Posterior cingulate gyrus (tissue), 11 donors: ENCODE data around the gene ST7.

Experiments used
- DNase-seq, 10 donors: peaks; one replicate each; pipeline versions ENCODE4 v3.0.0 to v3.0.0-alpha.2; 2020 to 2021; ENCODE audit warnings: mixed read lengths in 3 of 10
- intact Hi-C: fragments of 100-400 bp; cut with DNase I; formaldehyde crosslinking; loops from one replicate; pipeline ENCODE4 v1.15.1; 2023

The ST7 gene

DNA sequence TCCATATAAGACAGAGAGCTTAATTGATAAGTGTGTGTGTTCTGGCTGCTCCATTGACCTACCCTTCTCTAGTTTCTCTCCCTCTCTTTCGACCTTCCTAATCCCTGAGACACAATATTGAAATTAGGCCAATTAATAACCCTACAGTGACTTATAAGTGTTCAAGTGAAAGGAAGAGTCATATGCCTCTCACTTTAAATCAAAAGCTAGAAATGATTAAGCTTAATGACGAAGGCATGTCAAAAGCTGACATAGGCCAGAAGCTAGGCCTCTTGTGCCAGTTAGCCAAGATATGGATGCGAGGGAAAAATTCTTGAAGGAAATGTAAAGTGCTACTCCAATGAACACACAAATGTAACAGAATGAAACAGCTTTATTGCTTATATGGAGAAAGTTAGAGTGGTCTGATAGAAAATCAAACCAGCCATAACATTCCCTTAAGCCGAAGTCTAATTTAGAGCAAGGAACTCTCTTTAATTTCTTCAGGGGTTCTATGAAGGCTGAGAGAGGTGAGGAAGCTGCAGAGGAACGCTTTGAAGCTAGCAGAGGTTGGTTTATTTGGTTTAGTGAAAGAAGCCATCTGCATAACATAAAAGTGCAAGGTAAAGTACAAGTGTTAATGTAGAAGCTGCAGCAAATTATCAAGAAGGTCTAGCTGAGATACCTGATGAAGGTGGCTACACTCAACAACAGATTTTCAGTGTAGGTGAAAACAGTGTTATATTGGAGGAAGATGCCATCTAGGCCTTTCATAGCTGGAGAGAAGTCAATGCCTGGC lies 53.8 kb downstream of the ST7 start:
- no peak for DNase-seq
- intact Hi-C loops, result no loop called here

DNA sequence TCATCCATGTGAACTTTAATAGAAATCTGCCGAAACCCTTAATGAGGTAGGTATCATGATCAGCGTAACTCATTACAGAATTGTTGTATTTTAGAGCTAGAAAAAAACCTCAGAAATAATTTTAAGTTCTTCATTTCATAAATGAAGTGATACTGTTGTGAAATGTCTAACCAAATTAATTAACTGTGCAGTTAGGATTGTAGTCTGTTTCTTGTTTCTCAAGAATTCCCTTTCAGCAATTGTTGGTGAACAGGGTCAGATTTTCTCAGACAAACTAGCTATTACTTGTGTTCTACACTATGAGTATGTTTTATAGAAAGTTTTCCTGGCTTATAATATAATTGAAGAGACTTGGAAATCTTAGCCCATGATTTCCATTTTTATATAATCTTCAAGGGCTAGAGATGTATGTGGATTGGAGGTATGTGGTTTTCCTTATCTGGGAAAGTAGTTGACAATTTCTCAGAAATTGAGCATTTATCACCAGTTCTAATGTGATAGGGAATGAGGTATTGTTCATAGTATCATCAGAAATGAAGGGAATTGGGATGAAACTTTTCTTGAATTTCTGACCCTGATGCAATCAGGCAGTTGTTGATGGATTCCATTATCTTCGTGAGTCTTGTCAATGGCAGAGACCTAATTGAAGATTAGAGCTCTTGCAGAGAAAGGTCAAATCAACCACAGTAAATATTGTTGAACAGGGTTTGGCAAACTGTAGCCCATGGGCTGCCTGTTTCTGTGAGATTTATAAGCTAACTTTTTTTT lies 55.0 kb downstream of the ST7 start:
- intact Hi-C loops, result no loop called here

DNA sequence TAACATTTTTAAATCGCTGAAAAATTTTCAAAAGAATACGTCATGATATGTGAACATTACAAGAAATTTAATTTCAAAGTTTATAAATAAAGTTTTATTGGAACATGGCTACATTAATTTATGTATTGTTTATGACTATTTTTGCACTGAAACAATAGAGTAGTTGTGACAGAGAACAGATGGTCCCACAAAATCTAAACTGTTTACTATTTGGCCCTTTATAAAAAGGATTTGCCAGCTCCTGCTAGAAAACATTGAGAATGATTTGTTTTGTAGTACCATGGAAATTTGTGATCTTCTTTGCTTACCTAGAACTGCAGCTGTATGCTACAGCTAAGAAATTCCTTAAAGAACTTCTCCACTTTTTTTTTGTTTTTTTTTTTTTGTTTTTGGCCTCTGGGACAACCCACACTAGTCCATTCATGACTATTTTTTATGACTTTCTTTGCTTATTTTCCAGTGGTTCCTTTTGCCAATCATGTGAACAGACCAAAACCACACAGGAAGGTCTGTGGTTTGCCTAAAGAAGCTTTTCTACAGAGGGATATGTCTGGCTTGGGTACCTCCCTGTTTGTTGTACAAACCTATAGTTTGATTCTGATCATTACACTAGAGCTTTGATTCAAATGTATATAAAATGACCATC lies 55.7 kb downstream of the ST7 start:
- intact Hi-C loops, result no loop called here
- no peak for DNase-seq

More for the DNA sequence above, 55.0 kb downstream of the ST7 start:
- DNase-seq, result no peak

DNA sequence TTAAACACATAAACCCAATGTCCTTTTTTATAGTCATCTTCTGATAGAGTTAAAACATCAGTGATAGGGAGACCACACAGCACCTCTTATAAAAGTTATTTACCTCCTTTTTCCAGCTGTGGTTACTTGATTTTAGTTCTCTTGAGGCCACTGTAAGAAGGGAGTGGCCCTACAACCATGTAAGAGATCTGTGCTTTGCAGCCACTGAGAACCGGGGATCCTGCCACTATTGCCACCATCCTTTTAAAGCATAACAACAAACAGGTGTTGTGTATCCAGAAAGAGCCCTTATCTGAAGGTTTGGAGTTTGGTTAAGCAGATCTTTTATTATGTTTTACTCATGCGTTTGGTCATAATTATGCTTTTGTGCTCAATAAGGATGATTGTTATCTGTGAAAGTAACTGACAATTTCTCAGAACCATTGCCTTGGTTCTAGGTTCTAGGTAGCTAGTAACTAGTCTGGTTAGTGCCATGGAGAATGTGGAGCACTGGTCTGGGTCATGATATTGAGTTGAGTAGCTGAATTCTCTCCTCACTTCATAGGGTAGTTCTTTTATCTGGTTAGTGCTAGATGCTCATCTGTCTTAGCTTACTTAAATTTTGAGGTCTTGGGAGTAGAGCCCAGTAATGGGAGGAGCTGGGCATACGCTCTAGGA lies 56.5 kb downstream of the ST7 start:
- no peak for DNase-seq
- intact Hi-C loops, result no loop called here

DNA sequence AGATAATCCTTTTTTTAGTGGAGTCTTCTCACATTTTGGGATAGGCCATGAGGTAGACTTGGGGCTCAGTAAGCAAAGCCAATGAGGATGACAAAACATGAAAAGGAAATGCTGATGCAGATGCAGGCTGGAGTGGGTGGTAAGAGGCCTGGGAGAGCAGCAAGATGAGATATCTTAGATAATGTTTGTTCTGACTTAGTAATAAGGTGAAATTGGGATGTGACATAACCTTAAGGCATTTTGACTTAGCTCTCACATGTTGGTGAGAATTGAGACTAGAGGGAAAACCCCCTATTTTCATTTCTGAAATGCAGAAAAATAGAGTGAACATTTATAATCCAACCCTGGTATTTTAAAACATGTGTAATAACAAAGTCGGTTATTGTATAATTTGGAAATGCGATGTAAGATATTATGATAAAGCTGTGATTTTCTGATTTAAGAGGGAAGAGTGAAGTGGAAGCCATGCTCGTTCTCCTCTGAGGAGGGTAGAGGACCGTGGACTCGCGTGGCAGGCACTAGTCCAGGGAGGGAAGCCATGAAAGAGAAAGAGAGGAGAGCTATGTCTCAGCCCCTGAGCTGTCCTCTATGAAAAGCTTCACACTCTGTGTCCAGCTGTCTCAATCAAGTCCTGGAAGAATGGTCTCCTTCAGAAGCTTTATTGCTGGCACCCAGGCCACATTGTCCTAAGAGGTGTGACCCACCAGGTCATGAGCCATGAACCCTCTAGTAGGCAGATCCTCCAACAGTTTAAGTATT lies 57.3 kb downstream of the ST7 start:
- intact Hi-C loops, result no loop called here
- DNase-seq, result no peak

DNA sequence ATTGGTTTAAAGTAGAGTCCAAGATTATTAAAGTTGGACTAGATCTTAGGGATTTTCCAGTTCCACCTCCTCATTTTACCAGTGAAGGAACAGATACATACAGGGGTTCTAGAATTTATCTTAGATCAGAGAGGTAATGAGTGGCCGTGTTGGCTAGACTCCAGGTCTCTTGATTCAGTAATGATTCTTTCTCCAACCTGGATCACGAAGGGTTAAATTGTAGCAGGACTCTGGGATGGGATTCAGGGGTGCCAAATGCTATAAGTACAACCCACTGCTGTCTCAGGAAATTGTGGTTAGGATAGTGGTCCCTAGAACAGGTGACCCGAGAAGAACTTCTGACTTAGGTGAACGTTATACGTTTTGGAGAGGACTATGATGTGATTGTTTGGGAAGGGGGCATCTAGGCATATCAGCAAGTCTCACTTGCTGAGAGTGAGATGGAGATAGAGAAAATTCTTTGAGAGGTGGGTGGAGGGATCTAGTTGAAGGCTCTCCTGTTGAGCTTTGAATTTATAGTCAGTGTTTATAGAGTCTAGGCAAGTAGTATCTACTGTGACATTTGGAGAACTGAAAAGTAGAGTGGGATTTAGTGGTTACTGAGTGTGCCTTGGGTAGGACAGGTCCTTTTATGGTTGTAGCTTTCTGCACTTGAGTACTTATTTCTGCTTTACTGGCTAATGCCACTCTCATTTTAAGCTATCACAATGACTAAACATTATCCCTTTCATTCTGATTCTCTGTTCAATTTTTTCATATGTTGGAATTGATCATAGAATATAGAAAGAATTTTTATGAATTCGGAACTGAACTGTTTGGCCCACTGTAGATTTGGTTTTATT lies 58.3 kb downstream of the ST7 start:
- intact Hi-C loops, result no loop called here
- DNase-seq, result no peak

DNA sequence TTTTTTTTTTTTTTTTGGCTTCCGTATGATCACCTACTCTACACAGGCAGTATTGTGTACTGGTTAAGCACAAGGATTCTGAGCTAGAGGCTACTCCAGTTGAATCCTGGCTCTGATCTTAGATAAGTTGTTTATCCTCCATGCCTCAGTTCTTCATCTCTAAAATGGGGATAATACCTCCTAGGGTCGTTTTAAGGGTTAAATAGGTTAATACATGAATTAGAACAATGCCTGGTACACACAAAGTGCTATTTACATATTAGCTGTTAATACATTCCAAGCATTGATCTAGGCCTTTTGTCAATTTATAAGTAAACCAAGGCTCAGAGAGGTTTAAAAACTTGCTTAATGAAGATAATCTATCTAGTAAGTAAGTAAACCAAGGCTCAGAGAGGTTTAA lies 59.0 kb downstream of the ST7 start:
- intact Hi-C loops, result no loop called here
- no peak for DNase-seq

DNA sequence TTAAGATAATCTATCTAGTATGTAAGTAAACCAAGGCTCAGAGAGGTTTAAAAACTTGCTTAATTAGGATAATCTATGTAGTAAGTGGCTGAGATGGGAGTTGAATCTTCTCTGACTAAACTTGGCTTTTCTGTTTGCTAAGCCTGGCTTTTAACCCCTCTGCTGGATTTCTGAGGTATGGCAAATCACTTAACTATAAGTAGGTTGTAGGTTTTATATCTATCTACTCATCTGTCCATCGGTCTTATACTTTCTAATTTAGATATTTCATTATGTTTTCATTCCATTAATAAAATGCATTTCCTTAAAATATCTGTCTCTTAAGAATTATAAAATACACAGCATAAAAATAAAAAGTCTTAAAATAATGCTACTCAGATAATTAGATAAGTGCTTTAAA lies 59.4 kb downstream of the ST7 start:
- DNase-seq, result no peak
- intact Hi-C loops, result no loop called here

DNA sequence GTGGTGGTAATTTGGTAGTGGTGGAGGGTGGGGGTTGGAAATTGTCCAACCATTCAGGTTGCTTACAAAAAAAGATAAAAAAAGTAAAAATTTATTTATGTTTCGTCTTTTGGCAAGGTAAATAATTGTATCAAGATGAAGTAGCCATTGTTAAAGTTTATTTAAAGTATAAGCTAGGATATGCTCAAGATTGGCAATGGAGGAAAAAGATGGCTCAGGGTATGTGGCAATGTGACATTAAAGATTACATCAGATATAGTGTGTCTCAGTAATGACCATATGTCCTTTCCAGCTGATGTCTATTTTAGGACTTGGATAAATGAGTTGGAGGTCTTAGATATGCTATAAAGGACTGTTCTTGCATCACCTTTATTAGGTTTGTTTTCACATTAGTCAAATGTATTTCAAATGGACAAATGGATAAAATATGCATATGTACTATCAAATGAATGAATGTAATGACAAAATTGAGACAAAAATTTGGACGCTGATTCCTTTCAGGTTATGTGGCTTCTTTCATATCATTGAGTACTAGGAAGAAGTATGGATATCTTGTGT lies 60.9 kb downstream of the ST7 start:
- DNase-seq, result no peak
- intact Hi-C loops, result no loop called here

DNA sequence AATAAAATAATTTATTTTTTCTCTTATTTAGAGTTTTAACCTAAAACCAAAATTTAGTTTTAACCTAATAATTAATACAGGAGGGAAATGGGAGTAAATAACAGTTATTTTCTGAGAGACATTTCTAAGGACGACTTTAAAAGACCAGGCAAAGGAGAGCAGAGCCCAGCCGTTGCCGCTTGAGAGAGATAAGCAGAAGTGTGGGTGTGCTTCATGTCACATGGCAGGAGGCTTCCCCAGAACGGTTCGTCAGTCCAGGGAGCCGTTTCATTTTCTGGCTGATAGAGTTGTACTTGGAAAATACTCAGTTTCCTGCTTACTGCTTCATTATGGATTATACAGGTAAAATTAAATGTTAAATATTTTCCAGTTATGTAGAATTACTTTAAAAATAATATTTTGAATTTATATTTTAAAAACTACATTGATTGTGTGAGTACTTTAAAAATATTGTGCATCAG lies 61.4 kb downstream of the ST7 start:
- intact Hi-C loops, result no loop called here
- peak; percentile 21 to 89 (median 42) for DNase-seq

DNA sequence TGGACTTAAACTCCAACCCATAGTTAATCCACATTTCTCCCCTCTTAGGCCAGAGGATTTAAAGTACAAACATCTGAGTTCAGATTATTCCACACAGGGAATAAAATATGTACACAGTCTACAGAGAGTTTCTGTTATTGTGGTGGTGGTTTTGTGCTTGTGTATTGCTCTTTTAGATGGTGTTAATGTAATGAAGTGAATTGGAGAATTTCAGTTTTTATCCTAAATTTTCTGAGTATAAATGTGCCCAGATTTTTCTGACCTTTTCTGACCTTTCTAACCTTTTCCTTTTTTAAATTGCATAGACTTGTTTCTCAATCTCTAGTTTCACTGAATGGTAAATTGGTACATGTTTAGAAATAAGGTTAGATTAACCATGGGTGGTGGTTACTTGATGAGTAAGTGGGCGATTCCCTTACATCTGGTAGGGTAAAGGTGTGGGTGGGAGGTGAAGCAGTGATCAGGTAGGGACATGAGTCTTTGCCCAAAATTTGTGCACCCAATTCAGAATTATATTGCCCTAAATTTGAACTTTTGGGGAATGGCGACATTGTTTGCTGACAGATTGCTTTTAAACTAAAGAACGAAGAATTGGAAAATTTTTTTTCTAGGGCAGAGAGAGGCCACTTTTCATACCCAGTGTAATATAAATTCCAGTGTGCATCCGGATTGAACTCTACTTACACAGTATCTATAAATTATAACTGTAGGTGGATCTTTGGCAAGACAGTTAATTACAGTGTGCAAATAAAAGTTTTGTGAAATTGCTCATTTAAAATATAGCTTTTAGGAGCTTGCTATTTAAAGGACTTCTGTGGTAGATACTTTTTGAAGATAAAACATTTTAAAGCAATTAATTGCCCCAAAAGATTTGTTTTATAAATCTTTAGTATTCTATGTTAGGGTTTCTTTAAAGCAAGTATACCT lies 62.2 kb downstream of the ST7 start:
- intact Hi-C loops, result no loop called here
- no peak for DNase-seq

DNA sequence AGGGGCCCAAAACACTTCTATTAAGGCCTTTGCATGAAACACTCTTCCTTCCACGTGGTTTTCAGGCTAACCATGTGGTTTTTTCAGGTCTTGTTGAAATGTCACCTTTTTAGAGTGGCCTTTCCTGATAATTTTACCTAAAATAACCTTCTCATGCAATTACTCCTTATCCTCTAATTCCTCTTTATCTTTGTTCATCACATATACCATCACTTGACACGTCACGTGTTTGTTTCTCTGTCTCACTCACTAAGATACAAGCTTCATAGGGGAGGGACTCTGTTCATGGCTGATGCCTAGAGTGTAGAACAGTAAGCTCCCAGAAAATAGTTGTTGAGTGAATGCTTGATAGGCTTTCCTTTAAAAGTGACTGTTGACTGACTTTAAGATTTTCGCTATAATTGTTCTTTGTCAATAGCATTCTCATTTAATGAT lies 63.7 kb downstream of the ST7 start:
- no peak for DNase-seq
- intact Hi-C loops, result no loop called here

DNA sequence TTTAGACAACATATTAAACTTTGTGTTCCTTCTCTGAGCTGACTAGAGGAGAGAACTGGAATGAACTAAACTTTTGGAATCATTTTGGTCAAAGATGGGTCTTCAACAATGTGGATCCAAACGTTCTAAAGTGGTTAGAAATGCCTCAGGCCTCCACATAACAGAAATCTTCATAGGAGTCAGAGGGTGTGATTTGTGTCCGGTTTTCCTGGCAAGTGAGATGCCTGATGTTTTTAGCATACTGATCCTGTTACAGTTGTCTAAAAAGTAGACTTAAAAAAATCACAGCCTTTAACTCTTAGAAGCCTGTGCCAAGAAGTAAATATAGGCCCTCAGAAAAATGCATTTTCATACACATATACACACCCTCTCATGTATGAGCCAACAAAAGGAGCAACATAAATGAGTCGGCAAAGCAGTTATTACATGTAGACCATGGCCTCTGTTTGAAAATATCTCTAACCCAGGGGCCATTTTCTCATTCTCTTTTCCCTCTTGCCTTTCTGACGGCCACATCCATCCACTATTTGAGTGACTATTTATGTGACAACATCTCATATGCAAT lies 64.5 kb downstream of the ST7 start:
- no peak for DNase-seq
- intact Hi-C loops, result no loop called here

DNA sequence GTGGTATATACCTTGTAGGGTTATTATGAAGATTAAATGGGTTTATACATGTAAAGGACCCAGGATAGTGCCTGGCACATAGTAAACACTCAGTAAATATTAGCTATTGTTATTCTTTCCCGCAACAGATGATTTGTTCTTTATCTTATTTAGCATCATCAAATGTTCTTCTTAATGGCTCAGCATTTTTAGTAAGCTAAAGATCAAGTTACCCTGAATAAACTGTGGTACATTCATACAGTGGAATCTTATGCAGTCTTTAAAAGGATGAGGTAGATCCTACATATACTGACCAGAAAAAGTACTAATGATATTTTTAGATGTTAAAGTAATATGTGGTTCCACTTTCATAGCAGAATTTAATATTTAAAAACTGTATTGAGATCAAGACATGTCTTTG lies 65.4 kb downstream of the ST7 start:
- intact Hi-C loops, result no loop called here
- DNase-seq, result no peak

DNA sequence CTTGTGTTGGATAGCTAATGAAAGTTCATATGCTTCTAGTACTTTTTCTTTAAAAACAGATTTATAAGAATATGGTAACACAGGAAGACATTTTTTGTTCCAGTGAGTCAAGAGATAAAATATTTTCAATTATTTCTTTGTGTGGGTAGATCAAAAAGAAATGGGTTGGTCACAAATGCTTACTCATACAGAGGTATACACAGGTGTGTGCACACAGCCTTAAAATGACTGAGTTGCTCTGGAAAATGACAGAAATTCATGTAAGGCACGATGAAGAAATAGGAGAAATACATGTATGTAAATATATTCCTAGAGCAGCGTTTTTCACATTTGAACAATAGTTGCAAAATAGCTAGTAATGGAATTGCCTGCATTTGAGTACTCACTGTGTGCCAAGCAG lies 66.0 kb downstream of the ST7 start:
- DNase-seq, result no peak
- intact Hi-C loops, result no loop called here

DNA sequence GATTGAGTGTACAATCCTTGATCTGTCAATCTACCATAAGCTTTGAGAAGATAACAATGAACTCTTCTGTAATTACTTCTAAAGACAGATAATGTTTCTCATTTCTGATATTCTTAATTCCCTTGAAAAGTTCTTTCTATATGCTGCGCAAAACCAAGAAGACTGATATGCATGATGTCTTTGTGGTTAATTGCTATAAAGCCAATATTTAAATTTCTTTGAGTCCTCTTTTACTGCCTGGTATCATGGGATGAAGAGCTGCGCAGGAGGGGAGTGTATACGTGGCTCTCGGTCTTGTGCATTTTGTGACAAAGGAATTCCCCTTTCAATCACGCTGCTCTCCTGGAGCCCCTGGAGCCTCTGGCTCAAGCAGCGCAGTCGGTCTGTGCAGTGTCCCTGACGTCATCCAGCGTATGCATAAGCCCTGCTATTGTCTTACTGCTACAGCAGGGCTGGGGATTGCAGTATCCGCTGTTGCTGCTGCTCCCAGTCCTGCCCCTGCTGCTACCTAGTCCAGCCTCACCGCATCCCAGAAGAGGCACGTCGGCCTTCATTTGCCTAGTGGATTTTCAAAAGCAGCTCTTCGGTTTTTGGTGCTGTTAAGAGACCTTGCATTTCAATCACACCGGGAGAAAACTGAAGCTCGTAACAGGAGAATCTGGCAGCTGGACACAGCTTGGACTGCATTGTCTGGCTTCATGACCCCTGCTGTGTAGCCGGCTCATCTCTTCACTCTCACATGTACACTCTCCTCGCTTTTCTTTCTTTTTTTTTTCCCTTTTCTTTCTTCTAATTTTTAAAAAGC lies 66.7 kb downstream of the ST7 start:
- DNase-seq, result peak; percentile 71 to 97 (median 85)
- intact Hi-C loops, result no loop called here

DNA sequence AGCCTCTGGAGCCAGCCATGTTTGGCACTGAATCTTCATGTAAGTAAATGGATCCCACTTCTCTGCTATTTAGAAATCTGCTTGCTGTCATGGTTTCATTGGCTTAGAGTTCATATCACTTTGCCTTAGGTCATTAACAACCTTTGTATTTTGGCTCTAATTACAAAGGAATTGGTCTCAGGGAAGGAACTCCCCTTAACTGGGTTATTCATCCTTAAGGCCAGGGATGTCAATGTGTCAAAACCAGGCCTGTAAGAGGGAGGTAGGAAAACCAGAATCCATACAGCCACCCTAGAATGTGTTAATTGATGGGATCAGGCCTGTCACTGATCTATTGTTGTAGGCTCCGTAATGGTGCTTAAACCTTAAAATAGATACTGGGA lies 67.3 kb downstream of the ST7 start:
- no peak for DNase-seq
- intact Hi-C loops, result no loop called here
